Middle frontal gyrus (tissue), 1 donor: ENCODE data around the gene MAGI2.
"Not testable (repeated sequence)": the region's sequence is repeated elsewhere in the genome, so short reads cannot be mapped to it uniquely, and the experiment has no call there.

ENCODE experiments used
- DNase-seq: peaks from one replicate; pipeline ENCODE4 v3.0.0-alpha.2; 2015; ENCODE audit warnings: low spot score; ENCODE audit errors: extremely low spot score

Gene MAGI2

DNA sequence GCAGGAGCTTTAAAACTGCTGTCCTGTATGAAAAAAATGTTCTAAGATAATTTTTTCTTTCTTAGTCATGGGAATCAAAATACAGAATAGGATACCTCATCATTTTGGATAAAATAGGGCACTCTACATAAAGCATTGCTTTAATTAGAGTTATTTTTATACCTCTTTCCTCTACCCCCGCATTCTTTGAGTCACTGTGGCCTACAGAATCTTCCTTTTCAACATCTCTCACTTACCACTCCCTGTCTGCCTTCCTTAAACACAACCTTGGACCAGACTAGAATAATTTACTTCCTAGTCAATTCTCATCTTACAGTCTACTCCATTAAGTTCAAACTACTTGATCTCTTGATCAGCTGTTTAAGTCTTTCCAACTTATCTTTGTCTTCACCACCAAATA lies 1192.6 kb downstream of the MAGI2 start:
- no peak for DNase-seq

DNA sequence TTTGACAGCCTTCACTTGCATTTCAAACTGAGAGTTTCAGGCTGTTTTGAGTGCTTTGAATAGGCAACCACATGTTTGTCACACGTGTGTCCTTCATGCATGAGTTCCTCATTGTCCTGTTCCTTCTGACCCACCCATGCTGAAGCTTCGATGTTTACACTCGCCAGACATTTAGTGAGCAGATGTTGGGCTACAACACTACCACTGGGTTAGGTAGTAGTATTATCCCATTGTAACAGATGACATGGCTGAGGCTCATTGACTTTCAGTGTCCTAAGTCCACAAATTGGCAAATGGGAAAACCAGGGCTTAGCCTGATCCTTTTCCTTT lies 1198.8 kb downstream of the MAGI2 start:
- no peak for DNase-seq

- no peak for DNase-seq
These were observed 1199.4 kb downstream of the MAGI2 start for GRCh38 chr7:78253850-78254725.

- no peak for DNase-seq
These were observed 1204.6 kb downstream of the MAGI2 start for GRCh38 chr7:78248867-78249266.

- no peak for DNase-seq
These were observed 1205.4 kb downstream of the MAGI2 start for GRCh38 chr7:78247910-78248689.

GRCh38 chr7:78240179-78240578 lies 1213.3 kb downstream of the MAGI2 start:
- DNase-seq: not testable (repeated sequence)

GRCh38 chr7:78234634-78235033 lies 1218.8 kb downstream of the MAGI2 start:
- DNase-seq: no peak

GRCh38 chr7:78232806-78233205 lies 1220.7 kb downstream of the MAGI2 start:
- DNase-seq: no peak

GRCh38 chr7:78226059-78226719 lies 1227.3 kb downstream of the MAGI2 start:
- DNase-seq: no peak

DNA sequence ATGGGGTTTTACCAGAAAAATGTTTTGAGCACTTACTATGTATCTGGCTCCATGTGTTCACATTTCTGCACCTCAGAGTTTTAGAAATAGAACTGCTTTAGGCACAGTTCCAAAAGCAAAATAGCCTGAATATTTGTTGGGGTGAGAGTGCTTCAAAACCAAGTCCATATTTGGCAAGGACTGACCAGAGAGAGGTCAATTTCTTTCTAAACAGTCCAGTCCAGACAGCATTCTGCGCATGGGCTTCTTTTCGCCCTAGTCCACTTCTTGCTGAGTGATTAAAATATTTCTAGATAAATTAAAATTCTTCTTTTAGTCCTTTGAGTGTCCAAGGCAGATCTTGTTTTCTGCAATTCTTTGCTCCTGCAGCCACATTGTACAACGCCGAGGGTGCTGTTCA lies 1227.9 kb downstream of the MAGI2 start:
- no peak for DNase-seq

DNA sequence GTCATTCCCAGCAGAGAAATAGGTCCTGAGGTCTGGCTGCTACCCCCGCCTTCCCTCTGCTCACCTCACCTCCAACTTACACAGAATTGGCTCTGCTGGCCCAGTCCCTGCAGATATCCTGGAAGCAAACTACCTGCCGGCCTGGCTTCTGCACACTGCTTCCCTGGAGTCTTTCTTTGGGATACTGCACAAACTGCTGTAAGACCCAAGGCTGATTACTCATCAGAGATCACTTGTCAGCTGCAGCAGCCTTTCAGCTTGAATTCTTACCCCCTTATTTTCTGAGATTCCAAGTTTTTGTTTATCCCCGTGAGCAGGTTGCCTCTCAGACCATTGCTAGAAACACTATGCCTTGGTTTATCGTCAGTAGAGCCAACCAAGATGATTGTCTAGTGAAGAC lies 1228.5 kb downstream of the MAGI2 start:
- DNase-seq: no peak

DNA sequence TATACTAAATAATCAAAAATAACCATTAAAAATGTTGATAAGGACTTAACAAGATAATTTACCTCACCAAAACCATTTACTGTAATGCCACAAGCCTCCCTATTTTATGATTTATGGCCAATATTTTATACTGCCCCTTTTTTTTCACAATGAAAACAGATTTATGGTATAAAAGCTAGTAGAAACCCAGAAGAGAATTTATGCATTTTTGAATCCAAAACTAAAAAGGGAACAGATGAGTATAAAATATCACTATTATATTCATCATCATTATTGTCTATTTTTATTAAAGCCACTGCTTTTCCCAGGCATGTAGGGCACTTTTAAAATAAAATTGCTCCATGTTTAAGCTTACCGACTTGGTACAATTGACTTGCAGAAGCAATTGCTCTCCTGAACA lies 1229.9 kb downstream of the MAGI2 start:
- DNase-seq: no peak

GRCh38 chr7:78222001-78222751 lies 1231.3 kb downstream of the MAGI2 start:
- DNase-seq: no peak

DNA sequence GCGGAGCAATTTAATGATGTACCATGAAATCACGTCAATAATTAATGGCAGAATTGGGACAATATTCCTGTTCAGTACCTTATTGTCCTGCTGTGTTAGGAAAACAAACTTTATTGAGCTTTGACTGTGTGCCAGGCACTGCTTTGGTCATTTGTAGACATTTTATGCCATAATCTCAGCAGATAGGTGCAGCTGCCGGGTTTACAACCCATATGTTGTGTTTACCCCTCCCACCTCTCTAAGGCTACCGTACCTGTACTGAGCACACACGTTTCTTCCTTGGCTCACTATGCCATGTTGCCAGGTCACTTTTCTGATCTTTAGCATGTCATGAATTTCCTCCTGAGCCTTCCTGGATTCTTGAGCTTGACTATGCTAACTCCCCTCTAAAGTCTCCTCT lies 1232.7 kb downstream of the MAGI2 start:
- DNase-seq: no peak

GRCh38 chr7:78218876-78219275 lies 1234.6 kb downstream of the MAGI2 start:
- DNase-seq: no peak

- no peak for DNase-seq
These were observed 1235.4 kb downstream of the MAGI2 start for GRCh38 chr7:78218051-78218450.

DNA sequence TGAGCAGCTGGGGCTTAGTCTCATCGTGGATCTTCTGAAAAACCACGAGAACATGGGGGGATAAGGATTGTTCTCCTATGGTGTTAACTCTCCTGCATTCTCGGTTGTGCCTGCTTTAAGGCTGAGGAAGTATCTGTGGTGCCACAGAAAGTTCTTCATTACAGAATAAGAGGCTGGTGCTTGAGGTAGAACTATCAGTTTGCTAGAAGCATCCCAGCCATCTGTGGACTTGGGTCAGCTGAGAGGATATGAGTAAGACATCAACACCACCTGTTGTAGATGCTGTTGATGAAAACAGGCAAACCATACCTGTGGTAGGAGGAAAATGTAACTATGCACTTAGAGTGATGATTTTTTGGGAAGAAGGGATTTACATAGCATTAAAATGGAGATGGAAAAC lies 1238.3 kb downstream of the MAGI2 start:
- DNase-seq: no peak

DNA sequence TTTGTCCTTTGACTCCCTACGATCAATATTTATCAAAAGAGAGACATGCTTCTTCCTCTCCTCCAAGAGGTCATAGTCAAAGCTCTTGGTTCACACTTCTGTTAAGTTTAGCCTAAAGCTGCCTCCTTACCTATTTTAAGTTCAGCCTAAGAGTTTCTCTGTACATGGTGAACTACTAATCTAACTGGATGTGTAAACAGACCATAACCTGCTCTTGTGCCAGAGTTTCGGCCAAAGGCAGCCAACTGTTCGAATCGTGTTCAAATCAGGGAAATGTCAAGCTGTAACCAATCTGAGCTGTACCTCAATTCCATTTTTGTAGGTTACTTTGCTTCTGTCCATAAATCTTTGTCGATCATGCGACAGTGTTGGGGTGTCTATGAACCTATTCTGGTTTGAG lies 1240.1 kb downstream of the MAGI2 start:
- DNase-seq: no peak

DNA sequence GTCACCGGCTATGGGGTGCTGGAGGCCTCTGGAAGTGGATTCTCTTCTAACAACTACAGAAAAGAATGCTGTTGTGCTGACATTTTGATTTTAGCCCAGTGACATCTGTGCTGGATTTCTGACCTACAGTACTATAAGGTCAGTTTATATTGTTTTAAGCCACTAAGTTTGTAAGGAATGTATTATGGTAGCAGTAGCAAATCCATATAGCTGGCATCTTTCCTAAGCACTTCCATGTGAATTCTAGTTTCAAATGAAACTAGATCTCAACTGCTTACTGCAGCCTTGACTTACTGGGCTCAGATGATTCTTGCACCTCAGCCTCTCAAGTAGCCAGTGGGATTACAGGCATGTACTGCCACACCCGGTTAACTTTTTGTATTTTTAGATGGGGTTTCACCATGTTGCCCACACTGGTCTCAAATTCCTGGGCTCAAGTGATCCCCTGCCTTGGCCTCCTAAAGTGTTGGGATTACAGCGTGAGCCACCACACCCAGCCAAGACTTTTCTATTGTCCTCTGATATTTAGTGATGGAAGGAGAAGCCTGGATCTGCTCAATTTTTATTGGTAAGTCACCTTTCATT lies 1240.9 kb downstream of the MAGI2 start:
- DNase-seq: no peak

DNA sequence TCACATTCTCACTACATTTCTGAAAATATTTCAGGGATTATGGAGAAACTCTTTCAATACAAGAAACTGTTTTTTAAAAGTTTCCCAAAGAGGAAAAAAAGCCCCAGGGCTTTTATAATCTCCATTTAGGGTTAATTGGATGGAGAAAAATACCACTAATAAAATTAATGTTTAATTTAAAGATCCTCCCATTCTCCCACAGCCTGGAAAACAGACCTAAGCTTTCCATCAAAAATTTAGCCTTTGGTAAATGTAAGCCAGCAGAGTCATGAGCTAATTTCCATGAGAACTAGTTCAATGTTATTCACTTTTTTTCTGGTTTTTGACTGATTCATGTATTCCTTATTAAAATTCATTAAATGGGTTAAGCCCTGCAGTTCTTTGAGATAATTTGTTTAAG lies 1246.2 kb downstream of the MAGI2 start:
- no peak for DNase-seq

DNA sequence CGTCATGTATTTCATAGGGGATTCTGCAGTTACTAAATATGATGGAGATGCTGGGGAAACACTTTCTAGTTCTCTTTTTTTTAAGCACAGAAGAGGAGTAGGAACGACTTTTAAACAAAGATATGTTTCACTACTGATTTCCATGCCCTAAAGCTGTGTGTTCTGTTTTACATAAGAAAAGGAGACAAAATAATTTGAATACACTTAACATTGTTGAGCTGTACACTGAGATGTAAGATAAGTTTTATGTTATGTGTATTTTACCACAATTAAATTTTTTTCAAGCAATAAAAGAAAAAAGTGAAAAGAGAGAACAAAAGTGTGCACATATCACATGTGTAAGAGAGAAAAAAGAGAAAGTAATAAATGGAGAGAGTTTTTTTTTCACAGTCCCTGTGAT lies 1246.7 kb downstream of the MAGI2 start:
- DNase-seq: no peak
